Measurements from ENCODE around the gene DNM1L.

GRCh38 chr12:32777159-32777558 is 98.1 kb downstream of the DNM1L start:
- TF ChIP-seq, protein P1, sequence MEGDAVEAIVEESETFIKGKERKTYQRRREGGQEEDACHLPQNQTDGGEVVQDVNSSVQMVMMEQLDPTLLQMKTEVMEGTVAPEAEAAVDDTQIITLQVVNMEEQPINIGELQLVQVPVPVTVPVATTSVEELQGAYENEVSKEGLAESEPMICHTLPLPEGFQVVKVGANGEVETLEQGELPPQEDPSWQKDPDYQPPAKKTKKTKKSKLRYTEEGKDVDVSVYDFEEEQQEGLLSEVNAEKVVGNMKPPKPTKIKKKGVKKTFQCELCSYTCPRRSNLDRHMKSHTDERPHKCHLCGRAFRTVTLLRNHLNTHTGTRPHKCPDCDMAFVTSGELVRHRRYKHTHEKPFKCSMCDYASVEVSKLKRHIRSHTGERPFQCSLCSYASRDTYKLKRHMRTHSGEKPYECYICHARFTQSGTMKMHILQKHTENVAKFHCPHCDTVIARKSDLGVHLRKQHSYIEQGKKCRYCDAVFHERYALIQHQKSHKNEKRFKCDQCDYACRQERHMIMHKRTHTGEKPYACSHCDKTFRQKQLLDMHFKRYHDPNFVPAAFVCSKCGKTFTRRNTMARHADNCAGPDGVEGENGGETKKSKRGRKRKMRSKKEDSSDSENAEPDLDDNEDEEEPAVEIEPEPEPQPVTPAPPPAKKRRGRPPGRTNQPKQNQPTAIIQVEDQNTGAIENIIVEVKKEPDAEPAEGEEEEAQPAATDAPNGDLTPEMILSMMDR (conservative IDR thresholded peaks at IDR 0.05; ENCODE audit: low read depth, low read length): no peak
- TF ChIP-seq FOS (IDR thresholded peaks at IDR 0.05; ENCODE audit: low read depth, low read length) (no peak), POLR2A (IDR thresholded peaks at IDR 0.05; ENCODE audit: low read depth, low read length) (no peak), MXI1 (IDR thresholded peaks at IDR 0.05; ENCODE audit: borderline replicate concordance, low read depth, low read length) (no peak)
- TF ChIP-seq, protein P2, sequence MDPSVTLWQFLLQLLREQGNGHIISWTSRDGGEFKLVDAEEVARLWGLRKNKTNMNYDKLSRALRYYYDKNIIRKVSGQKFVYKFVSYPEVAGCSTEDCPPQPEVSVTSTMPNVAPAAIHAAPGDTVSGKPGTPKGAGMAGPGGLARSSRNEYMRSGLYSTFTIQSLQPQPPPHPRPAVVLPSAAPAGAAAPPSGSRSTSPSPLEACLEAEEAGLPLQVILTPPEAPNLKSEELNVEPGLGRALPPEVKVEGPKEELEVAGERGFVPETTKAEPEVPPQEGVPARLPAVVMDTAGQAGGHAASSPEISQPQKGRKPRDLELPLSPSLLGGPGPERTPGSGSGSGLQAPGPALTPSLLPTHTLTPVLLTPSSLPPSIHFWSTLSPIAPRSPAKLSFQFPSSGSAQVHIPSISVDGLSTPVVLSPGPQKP (IDR thresholded peaks at IDR 0.05; ENCODE audit: borderline replicate concordance, low read depth, low read length): no peak
- TF ChIP-seq, protein P3, sequence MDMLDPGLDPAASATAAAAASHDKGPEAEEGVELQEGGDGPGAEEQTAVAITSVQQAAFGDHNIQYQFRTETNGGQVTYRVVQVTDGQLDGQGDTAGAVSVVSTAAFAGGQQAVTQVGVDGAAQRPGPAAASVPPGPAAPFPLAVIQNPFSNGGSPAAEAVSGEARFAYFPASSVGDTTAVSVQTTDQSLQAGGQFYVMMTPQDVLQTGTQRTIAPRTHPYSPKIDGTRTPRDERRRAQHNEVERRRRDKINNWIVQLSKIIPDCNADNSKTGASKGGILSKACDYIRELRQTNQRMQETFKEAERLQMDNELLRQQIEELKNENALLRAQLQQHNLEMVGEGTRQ (IDR thresholded peaks at IDR 0.05; ENCODE audit: low read depth, low read length): no peak
